IMR-90 (cell line): ENCODE measurements around the gene KRT5. TPM values are rescaled to one million over a fixed set of nuclear protein-coding genes. Genes with fewer than 3 reads are reported as not detected.

Experiments used
- ATAC-seq: fragments of 200-7000 bp; cut with Tn5 transposase; 2 replicates; pipeline ENCODE4 v1.9.1; 2020; ENCODE audit warnings: low read depth, mild to moderate bottlenecking, moderate library complexity
- BruUV-seq: library from RNA; stranded (reverse); fragments of 400-500 nt; replicated peaks from 2 replicates; lab custom pipeline; 2021; lab: Mats Ljungman, UMichigan
- CTCF ChIA-PET: fragments of 300-600 bp; formaldehyde crosslinking; extraction: SDS; loops from one replicate; lab custom pipeline; 2021; ENCODE audit warnings: antibody characterized with exemption; lab: Yijun Ruan, JAX
- POLR2A ChIA-PET: fragments of 300-600 bp; sonication (Branson Sonifier 250); formaldehyde crosslinking; loops from one replicate; lab custom pipeline; 2022; ENCODE audit warnings: antibody characterized with exemption; ENCODE audit not compliant: unreplicated experiment; lab: Charles Lee
- DNase-seq: peaks from one replicate; pipeline ENCODE4 v3.0.0; 2013
- H2AFZ ChIP-seq: replicated peaks from 2 replicates; pipeline ENCODE3; 2013; ENCODE audit warnings: low read length, mild to moderate bottlenecking; ENCODE audit not compliant: poor library complexity
- H2AK5ac ChIP-seq: 2 replicates; pipeline ENCODE4 v1.6.1; 2013; ENCODE audit warnings: low read depth, low read length, inconsistent platforms
- H2AK9ac ChIP-seq: replicated peaks from 2 replicates; pipeline ENCODE3; 2013; ENCODE audit warnings: mild to moderate bottlenecking, low read depth, low read length, moderate library complexity; ENCODE audit not compliant: poor library complexity
- H2BK120ac ChIP-seq: 2 replicates; pipeline ENCODE4 v1.6.1; 2013; ENCODE audit warnings: low read depth, low read length, inconsistent platforms
- H2BK15ac ChIP-seq: 3 replicates; pipeline ENCODE4 v1.6.1; 2013; ENCODE audit warnings: low read depth, low read length, inconsistent platforms
- H2BK20ac ChIP-seq: 2 replicates; pipeline ENCODE4 v1.6.1; 2013; ENCODE audit warnings: low read depth, mild to moderate bottlenecking, inconsistent platforms, low read length, moderate library complexity
- H2BK5ac ChIP-seq: 2 replicates; pipeline ENCODE4 v1.6.1; 2013; ENCODE audit warnings: mild to moderate bottlenecking, low read depth, low read length, inconsistent platforms; ENCODE audit not compliant: poor library complexity, severe bottlenecking
- H3K14ac ChIP-seq: replicated peaks from 2 replicates; pipeline ENCODE4 v1.6.1; 2013; ENCODE audit warnings: low read depth, low read length, inconsistent platforms
- H3K18ac ChIP-seq: 2 replicates; pipeline ENCODE4 v1.6.1; 2013; ENCODE audit warnings: low read depth, low read length, control low read depth
- H3K23ac ChIP-seq: 2 replicates; pipeline ENCODE4 v1.6.1; 2013; ENCODE audit warnings: low read depth, low read length, inconsistent platforms
- H3K27ac ChIP-seq: 2 replicates; pipeline ENCODE4 v1.5.1; 2013; ENCODE audit warnings: mild to moderate bottlenecking, control low read depth, low read length; ENCODE audit not compliant: insufficient read depth
- H3K27me3 ChIP-seq: 2 replicates; pipeline ENCODE4 v1.6.1; 2013; ENCODE audit warnings: low read length; ENCODE audit not compliant: control insufficient read depth, insufficient read depth
- H3K36me3 ChIP-seq: 2 replicates; pipeline ENCODE4 v1.6.1; 2013; ENCODE audit warnings: low read length, mixed read lengths; ENCODE audit not compliant: control insufficient read depth, insufficient read depth
- H3K4ac ChIP-seq: 2 replicates; pipeline ENCODE4 v1.6.1; 2013; ENCODE audit warnings: low read depth, low read length, inconsistent platforms
- H3K4me1 ChIP-seq: 2 replicates; pipeline ENCODE4 v1.6.1; 2013; ENCODE audit warnings: low read length, mixed read lengths; ENCODE audit not compliant: control insufficient read depth, insufficient read depth
- H3K4me2 ChIP-seq: 2 replicates; pipeline ENCODE4 v1.6.1; 2013; ENCODE audit warnings: low read depth, mild to moderate bottlenecking, control low read depth, low read length, moderate library complexity
- H3K4me3 ChIP-seq: 2 replicates; pipeline ENCODE4 v1.5.1; 2013; ENCODE audit warnings: low read depth, mild to moderate bottlenecking, control low read depth, low read length, moderate library complexity; ENCODE audit not compliant: insufficient read depth
- H3K56ac ChIP-seq: 2 replicates; pipeline ENCODE4 v1.6.1; 2013; ENCODE audit warnings: low read length, inconsistent platforms; ENCODE audit not compliant: insufficient read depth; ENCODE audit errors: extremely low read depth
- H3K79me1 ChIP-seq, 2 experiments: 2 replicates each; pipeline ENCODE4 v1.6.1; 2013; ENCODE audit warnings: low read length in 2 of 2, inconsistent platforms in 1 of 2, low read depth in 1 of 2
- H3K9ac ChIP-seq: 2 replicates; pipeline ENCODE4 v1.6.1; 2013; ENCODE audit warnings: low read depth, low read length, control low read depth
- H3K9me1 ChIP-seq: 2 replicates; pipeline ENCODE4 v1.6.1; 2013; ENCODE audit warnings: low read length, inconsistent platforms; ENCODE audit not compliant: insufficient read depth
- H3K9me3 ChIP-seq: 2 replicates; pipeline ENCODE4 v1.6.1; 2013; ENCODE audit warnings: low read length; ENCODE audit not compliant: control insufficient read depth, insufficient read depth
- H4K20me1 ChIP-seq: 2 replicates; pipeline ENCODE4 v1.6.1; 2013; ENCODE audit warnings: low read length, inconsistent platforms; ENCODE audit not compliant: insufficient read depth
- H4K5ac ChIP-seq: 2 replicates; pipeline ENCODE4 v1.6.1; 2013; ENCODE audit warnings: mild to moderate bottlenecking, low read depth, low read length, control low read depth
- H4K8ac ChIP-seq, 2 experiments: 2 replicates each; pipeline ENCODE4 v1.6.1; 2013; ENCODE audit warnings: low read depth in 2 of 2, low read length in 2 of 2, control low read depth in 1 of 2, inconsistent platforms in 1 of 2
- H4K91ac ChIP-seq: 2 replicates; pipeline ENCODE4 v1.6.1; 2013; ENCODE audit warnings: low read depth, low read length, inconsistent platforms; ENCODE audit not compliant: insufficient read depth
- CEBPB ChIP-seq: IDR thresholded peaks from 2 replicates; pipeline ENCODE4 v1.6.1; 2012; ENCODE audit warnings: low read depth, low read length, improper control_type of control experiment
- CHD1 ChIP-seq: IDR thresholded peaks from 2 replicates; pipeline ENCODE4 v1.6.1; 2012; ENCODE audit warnings: low read depth, low read length, improper control_type of control experiment
- FOS ChIP-seq: fragments of 150-350 bp; IDR thresholded peaks from 2 replicates; pipeline ENCODE4 v1.6.1; 2016; ENCODE audit warnings: low read depth, low read length
- MAFK ChIP-seq: IDR thresholded peaks from 2 replicates; pipeline ENCODE4 v1.6.1; 2012; ENCODE audit warnings: low read depth, low read length, improper control_type of control experiment
- MAZ ChIP-seq: IDR thresholded peaks from 2 replicates; pipeline ENCODE4 v1.6.1; 2012; ENCODE audit warnings: low read depth, mild to moderate bottlenecking, low read length, improper control_type of control experiment, moderate library complexity, borderline replicate concordance
- MXI1 ChIP-seq: IDR thresholded peaks from 2 replicates; pipeline ENCODE4 v1.6.1; 2012; ENCODE audit warnings: low read depth, mild to moderate bottlenecking, low read length, moderate library complexity, borderline replicate concordance
- NFE2L2 ChIP-seq: fragments of 150-350 bp; IDR thresholded peaks from 2 replicates; pipeline ENCODE4 v1.6.1; 2016; ENCODE audit warnings: low read depth, mild to moderate bottlenecking, low read length
- POLR2A ChIP-seq: IDR thresholded peaks from 2 replicates; pipeline ENCODE4 v1.6.1; 2012; ENCODE audit warnings: mild to moderate bottlenecking, low read depth, low read length
- RAD21 ChIP-seq: IDR thresholded peaks from 2 replicates; pipeline ENCODE4 v1.6.1; 2012; ENCODE audit warnings: low read length, improper control_type of control experiment
- RCOR1 ChIP-seq: IDR thresholded peaks from 2 replicates; pipeline ENCODE4 v1.6.1; 2012; ENCODE audit warnings: mild to moderate bottlenecking, low read length, improper control_type of control experiment; ENCODE audit not compliant: insufficient replicate concordance
- RFX5 ChIP-seq: IDR thresholded peaks from 2 replicates; pipeline ENCODE4 v1.8.0; 2012; ENCODE audit warnings: low read depth, mild to moderate bottlenecking, low read length, moderate library complexity
- SMC3 ChIP-seq: fragments of 150-350 bp; IDR thresholded peaks from 2 replicates; pipeline ENCODE4 v1.6.1; 2016; ENCODE audit warnings: low read depth, mild to moderate bottlenecking, antibody characterized with exemption, low read length, moderate library complexity
- WGBS, 2 experiments: methylation state at CpG; one replicate each; pipeline versions ENCODE4 v1.1.5 to v1.1.7; 2013; ENCODE audit warnings: missing lambda C conversion rate in 2 of 2; ENCODE audit not compliant: insufficient read length in 1 of 2; ENCODE audit errors: extremely low coverage in 2 of 2; 5-methylcytosine and 5-hydroxymethylcytosine counted together
- dilution Hi-C: fragments of 300-500 bp; cut with HindIII; formaldehyde crosslinking; loops from one replicate; pipeline ENCODE4 v1.14.3; 2018; ENCODE audit warnings: low sequenced_read_pairs; ENCODE audit not compliant: unreplicated experiment
- in situ Hi-C: fragments of 300-500 bp; cut with MboI; formaldehyde crosslinking; loops from 3 replicates; pipeline ENCODE4 v1.14.3; 2019; ENCODE audit warnings: low sequenced_read_pairs, inconsistent platforms, mixed read lengths
- intact Hi-C: fragments of 100-400 bp; cut with micrococcal nuclease; formaldehyde crosslinking; loops from 2 replicates; pipeline ENCODE4 v1.10.0; 2022
- polyA plus RNA-seq, 3 experiments: library from polyadenylated mRNA; depleted of rRNA; stranded (reverse); fragments of >200 nt; gene quantifications; 2 replicates each; pipeline ENCODE4 v1.2.3, GENCODE V29; 2012; ENCODE audit warnings: low replicate concordance in 1 of 3
- total RNA-seq: library from RNA; depleted of rRNA; stranded (reverse); fragments of >200 nt; gene quantifications from 2 replicates; pipeline ENCODE4 v1.2.3, GENCODE V29; 2012
- TF ChIP-seq, protein P1 (sequence below): conservative IDR thresholded peaks from 2 replicates; pipeline ENCODE4 v1.5.1; 2012; ENCODE audit warnings: mild to moderate bottlenecking, low read depth, low read length, improper control_type of control experiment
- TF ChIP-seq, protein P2 (sequence below): fragments of 150-350 bp; IDR thresholded peaks from 2 replicates; pipeline ENCODE4 v1.6.1; 2017; ENCODE audit warnings: mild to moderate bottlenecking, antibody characterized with exemption, low read length, low read depth

KRT5 gene
- total and polyA plus RNA-seq, 2 of the 4 experiments (the other 2 are of a cell fraction): not detected

DNA sequence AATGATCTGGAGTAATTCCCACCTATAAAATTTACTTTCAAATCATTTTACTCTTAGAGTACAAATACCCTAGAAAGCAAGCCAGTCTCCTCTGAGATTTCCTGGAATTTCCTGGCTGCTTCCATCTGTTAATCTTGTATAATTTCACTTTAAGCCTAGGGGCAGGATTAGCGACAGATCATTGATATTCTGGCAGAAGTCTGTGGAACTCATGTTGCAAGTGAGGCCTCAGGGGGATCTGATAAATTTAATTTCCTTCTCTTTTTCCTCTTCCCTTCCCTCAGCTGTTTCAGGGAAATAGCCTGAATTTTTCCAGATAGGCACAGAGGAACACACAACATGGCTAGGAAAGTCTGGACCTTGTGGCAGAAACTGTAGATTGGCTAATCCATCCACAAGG lies 21.2 kb downstream of the KRT5 start:
- Histone ChIP-seq H3K36me3 (no peaks in the 10 kb centered on the region), H2AFZ (no peak overlapping the region), H3K14ac (no peak overlapping the region), H3K9me1 (no peaks in the 10 kb centered on the region), H3K56ac (no peak overlapping the region), H3K9ac (no peak overlapping the region), H3K27ac (no peak overlapping the region), H2BK15ac (no peak overlapping the region), H2BK5ac (no peak overlapping the region), H4K91ac (no peak overlapping the region), H2AK5ac (no peak overlapping the region), H2AK9ac (no peak overlapping the region), H3K27me3 (peaks cover 3% of the 10 kb centered on the region), H3K4me2 (no peak overlapping the region), H3K79me1 (no peaks in the 10 kb centered on the region), H4K20me1 (no peaks in the 10 kb centered on the region), H3K4me1 (no peaks in the 10 kb centered on the region), H3K4me3 (no peak overlapping the region), H3K18ac (no peak overlapping the region), H2BK120ac (no peak overlapping the region), H4K8ac (no peak overlapping the region), H2BK20ac (no peak overlapping the region), H3K23ac (no peak overlapping the region), H4K5ac (no peak overlapping the region), H3K4ac (no peak overlapping the region), H3K9me3 (no peaks in the 10 kb centered on the region)
- DNase-seq: no peak
- no peak for ATAC-seq
- dilution Hi-C loops (no loop called here), in situ Hi-C loops (no loop called here), intact Hi-C loops (no loop called here)
- ChIA-PET POLR2A (no interaction called here), CTCF (no interaction called here)
- no TSS peak for BruUV-seq
- no CpG with 5 or more reads among the region's 1 CpG for WGBS, 2 experiments
- TF ChIP-seq FOS (no peak), MAZ (no peak), POLR2A (no peak), MAFK (no peak), CHD1 (no peak), NFE2L2 (no peak), RFX5 (no peak), CEBPB (no peak), RCOR1 (no peak), MXI1 (no peak), SMC3 (no peak), RAD21 (no peak)
- TF ChIP-seq, protein P1, sequence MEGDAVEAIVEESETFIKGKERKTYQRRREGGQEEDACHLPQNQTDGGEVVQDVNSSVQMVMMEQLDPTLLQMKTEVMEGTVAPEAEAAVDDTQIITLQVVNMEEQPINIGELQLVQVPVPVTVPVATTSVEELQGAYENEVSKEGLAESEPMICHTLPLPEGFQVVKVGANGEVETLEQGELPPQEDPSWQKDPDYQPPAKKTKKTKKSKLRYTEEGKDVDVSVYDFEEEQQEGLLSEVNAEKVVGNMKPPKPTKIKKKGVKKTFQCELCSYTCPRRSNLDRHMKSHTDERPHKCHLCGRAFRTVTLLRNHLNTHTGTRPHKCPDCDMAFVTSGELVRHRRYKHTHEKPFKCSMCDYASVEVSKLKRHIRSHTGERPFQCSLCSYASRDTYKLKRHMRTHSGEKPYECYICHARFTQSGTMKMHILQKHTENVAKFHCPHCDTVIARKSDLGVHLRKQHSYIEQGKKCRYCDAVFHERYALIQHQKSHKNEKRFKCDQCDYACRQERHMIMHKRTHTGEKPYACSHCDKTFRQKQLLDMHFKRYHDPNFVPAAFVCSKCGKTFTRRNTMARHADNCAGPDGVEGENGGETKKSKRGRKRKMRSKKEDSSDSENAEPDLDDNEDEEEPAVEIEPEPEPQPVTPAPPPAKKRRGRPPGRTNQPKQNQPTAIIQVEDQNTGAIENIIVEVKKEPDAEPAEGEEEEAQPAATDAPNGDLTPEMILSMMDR: no peak
- TF ChIP-seq, protein P2, sequence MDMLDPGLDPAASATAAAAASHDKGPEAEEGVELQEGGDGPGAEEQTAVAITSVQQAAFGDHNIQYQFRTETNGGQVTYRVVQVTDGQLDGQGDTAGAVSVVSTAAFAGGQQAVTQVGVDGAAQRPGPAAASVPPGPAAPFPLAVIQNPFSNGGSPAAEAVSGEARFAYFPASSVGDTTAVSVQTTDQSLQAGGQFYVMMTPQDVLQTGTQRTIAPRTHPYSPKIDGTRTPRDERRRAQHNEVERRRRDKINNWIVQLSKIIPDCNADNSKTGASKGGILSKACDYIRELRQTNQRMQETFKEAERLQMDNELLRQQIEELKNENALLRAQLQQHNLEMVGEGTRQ: no peak
